K562 (cell line): ENCODE results near the gene SEPHS1. TPM values are rescaled to one million over a fixed set of nuclear protein-coding genes. Genes with fewer than 3 reads are reported as not detected.

Experiments used
- BACH1 ChIP-seq: fragments of 200-800 bp; sonication (Bioruptor generic); IDR thresholded peaks from 2 replicates; pipeline ENCODE4 v1.6.1; 2016; ENCODE audit warnings: missing genetic modification characterization, missing compliant biosample characterization
- CBFA2T2 ChIP-seq: fragments of 450-650 bp; conservative IDR thresholded peaks from 2 replicates; pipeline ENCODE4 v1.6.1; 2017; ENCODE audit warnings: mild to moderate bottlenecking
- CC2D1A ChIP-seq: fragments of 450-650 bp; IDR thresholded peaks from 2 replicates; pipeline ENCODE4 v1.6.1; 2017; ENCODE audit warnings: mild to moderate bottlenecking
- CTBP1 ChIP-seq: fragments of 450-650 bp; IDR thresholded peaks from 2 replicates; pipeline ENCODE4 v1.6.1; 2016; ENCODE audit warnings: borderline replicate concordance
- ETS2 ChIP-seq: IDR thresholded peaks from 2 replicates; pipeline ENCODE4 v1.6.1; 2016; ENCODE audit warnings: borderline replicate concordance, missing genetic modification characterization, mild to moderate bottlenecking, moderate library complexity, missing compliant biosample characterization; ENCODE audit not compliant: poor library complexity, severe bottlenecking
- FOXK2 ChIP-seq, 2 experiments: fragments of 450-650 bp; IDR thresholded peaks in 1 of 2; conservative IDR thresholded peaks in 1 of 2; 2 replicates each; pipeline ENCODE4 v1.6.1; 2016; ENCODE audit warnings: low read depth in 2 of 2, mild to moderate bottlenecking in 1 of 2
- GATAD2A ChIP-seq: fragments of 450-650 bp; IDR thresholded peaks from 2 replicates; pipeline ENCODE4 v1.6.1; 2017
- GMEB1 ChIP-seq: fragments of 250-450 bp; sonication (Bioruptor Pico); IDR thresholded peaks from 2 replicates; pipeline ENCODE4 v1.4.0; 2020; ENCODE audit warnings: mild to moderate bottlenecking
- HDGF ChIP-seq: fragments of 450-650 bp; IDR thresholded peaks from 2 replicates; pipeline ENCODE4 v1.6.1; 2016
- MYBL2 ChIP-seq, 2 experiments: fragments of 450-650 bp in 1 of 2; sonication (generic) in 1 of 2; formaldehyde crosslinking in 1 of 2; IDR thresholded peaks; 2 replicates each; pipeline versions ENCODE4 v1.6.1 to v1.8.1; 2017 to 2022; ENCODE audit warnings: borderline replicate concordance in 1 of 2, inconsistent platforms in 1 of 2, low read depth in 1 of 2, mild to moderate bottlenecking in 1 of 2, missing genetic modification reagents in 1 of 2, moderate library complexity in 1 of 2
- NELFE ChIP-seq: IDR thresholded peaks from 2 replicates; pipeline ENCODE4 v1.6.1; 2011; ENCODE audit warnings: mild to moderate bottlenecking; ENCODE audit not compliant: insufficient read depth, insufficient read length
- POLR2G ChIP-seq: fragments of 200-400 bp; formaldehyde crosslinking; IDR thresholded peaks from 2 replicates; pipeline ENCODE4 v1.6.1; 2017; ENCODE audit warnings: low read depth, mild to moderate bottlenecking, antibody characterized with exemption, low read length, moderate library complexity
- PYGO2 ChIP-seq: fragments of 450-650 bp; IDR thresholded peaks from 2 replicates; pipeline ENCODE4 v1.6.1; 2016; ENCODE audit warnings: mild to moderate bottlenecking, missing genetic modification characterization, moderate library complexity, missing compliant biosample characterization
- RFX5 ChIP-seq: IDR thresholded peaks from 2 replicates; pipeline ENCODE4 v1.6.1; 2011; ENCODE audit warnings: low read depth, mild to moderate bottlenecking, improper control_type of control experiment, low read length
- SMAD1 ChIP-seq: fragments of 150-350 bp; IDR thresholded peaks from 2 replicates; pipeline ENCODE4 v1.6.1; 2014; ENCODE audit warnings: low read length, low read depth; ENCODE audit not compliant: partially characterized antibody
- TARDBP ChIP-seq: fragments of 450-650 bp; IDR thresholded peaks from 2 replicates; pipeline ENCODE4 v1.6.1; 2016
- TCF3 ChIP-seq: sonication (generic); formaldehyde crosslinking; IDR thresholded peaks from 2 replicates; pipeline ENCODE4 v1.4.0; 2020; ENCODE audit warnings: mild to moderate bottlenecking, missing genetic modification reagents
- XRCC3 ChIP-seq: fragments of 450-650 bp; IDR thresholded peaks from 2 replicates; pipeline ENCODE4 v1.6.1; 2017; ENCODE audit warnings: mild to moderate bottlenecking, moderate library complexity
- ZBED1 ChIP-seq: IDR thresholded peaks from 2 replicates; pipeline ENCODE4 v1.6.1; 2014
- ZBTB8A ChIP-seq: fragments of 450-650 bp; IDR thresholded peaks from 2 replicates; pipeline ENCODE4 v1.6.1; 2018; ENCODE audit warnings: mild to moderate bottlenecking, moderate library complexity; ENCODE audit not compliant: partially characterized antibody
- ZC3H11A ChIP-seq: IDR thresholded peaks from 2 replicates; pipeline ENCODE4 v1.6.1; 2012; ENCODE audit warnings: low read depth, low read length, improper control_type of control experiment
- ZKSCAN3 ChIP-seq: fragments of 250-450 bp; sonication (Bioruptor Pico); IDR thresholded peaks from 2 replicates; pipeline ENCODE4 v1.4.0; 2020
- ZNF57 ChIP-seq: fragments of 450-650 bp; formaldehyde crosslinking; IDR thresholded peaks from 2 replicates; pipeline ENCODE4 v1.4.0; 2020; ENCODE audit warnings: mild to moderate bottlenecking, moderate library complexity
- ZNF639 ChIP-seq, 2 experiments: fragments of 200-800 bp in 1 of 2; sonication (Bioruptor generic) in 1 of 2; sonication (generic) in 1 of 2; formaldehyde crosslinking in 1 of 2; IDR thresholded peaks in 1 of 2; conservative IDR thresholded peaks in 1 of 2; 2 replicates each; pipeline versions ENCODE4 v1.5.0 to v1.6.1; 2016 to 2020; ENCODE audit warnings: missing compliant biosample characterization in 1 of 2, missing genetic modification characterization in 1 of 2, missing genetic modification reagents in 1 of 2
- polyA plus RNA-seq, 8 experiments: library from polyadenylated mRNA; depleted of rRNA in 4 of 8; stranded (reverse) in 5 of 8; unstranded in 3 of 8; fragments of >200 nt; fragmentation: Nextera tagmentation in 2 of 8; fragmentation: Illumina TruSeq in 1 of 8; extraction: Ambion mirVana in 2 of 8; extraction: Trizol in 1 of 8; gene quantifications; 2 replicates each; pipeline versions ENCODE4 v1.2.1 to v1.2.3, GENCODE V29; 2011 to 2014; ENCODE audit warnings: inconsistent platforms in 1 of 8, missing spikeins in 1 of 8
- total RNA-seq, 7 experiments: library from RNA; depleted of rRNA in 6 of 7; stranded (reverse); fragments of >200 nt in 6 of 7; fragmentation: Illumina TruSeq in 2 of 7; extraction: Trizol in 2 of 7; gene quantifications; 2 replicates each; pipeline versions ENCODE4 v1.2.1 to v1.2.3, GENCODE V29; 2011 to 2021; ENCODE audit warnings: low replicate concordance in 1 of 7

The SEPHS1 gene
- total and polyA plus RNA-seq, 9 of the 15 experiments (the other 6 are each of a cell fraction or from before 2014, with no cell fraction given): 14.7 to 82.8 (median 41.8) TPM

GRCh38 chr10:13347500-13348156 lies 465 bp downstream of the SEPHS1 start (continued):
- TF ChIP-seq FOXK2 (conservative IDR thresholded peaks at IDR 0.05 in 1 of 2, IDR thresholded peaks at IDR 0.05 in 1 of 2; ENCODE audit: low read depth in 2 of 2) (no peak), POLR2G (peak; percentile 79), PYGO2 (tag) (no peak), TARDBP (no peak), TCF3 (no peak), ZC3H11A (no peak), ZBED1 (no peak), ZBTB8A (no peak), RFX5 (no peak), SMAD1 (no peak), GATAD2A (no peak), ZNF57 (no peak), CBFA2T2 (no peak), ZKSCAN3 (CRISPR knock-in tag) (no peak), ETS2 (tag) (no peak), MYBL2 (IDR thresholded peaks at IDR 0.05; ENCODE audit: low read depth) (no peak), MYBL2 (CRISPR knock-in tag; IDR thresholded peaks at IDR 0.05; ENCODE audit: borderline replicate concordance) (no peak), HDGF (no peak), CC2D1A (no peak), NELFE (no peak), XRCC3 (no peak), CTBP1 (no peak; the same call in 1 of the 2 replicates), GMEB1 (CRISPR knock-in tag) (no peak), ZNF639 (CRISPR knock-in tag; conservative IDR thresholded peaks at IDR 0.05 in 1 of 2, IDR thresholded peaks at IDR 0.05 in 1 of 2) (peak in 1 of 2 experiments; percentile 94; a peak in 2 of 4 replicates), BACH1 (tag) (no peak)
